ENCODE results near the gene DBF4. TPM values are rescaled to one million over a fixed set of nuclear protein-coding genes. Genes with fewer than 3 reads are reported as not detected.
"Not testable (repeated sequence)": the region's sequence is repeated elsewhere in the genome, so short reads cannot be mapped to it uniquely, and the experiment has no call there.

Gene DBF4
- total RNA-seq, 1 experiment from 2014 or later = 37.5 TPM

DNA sequence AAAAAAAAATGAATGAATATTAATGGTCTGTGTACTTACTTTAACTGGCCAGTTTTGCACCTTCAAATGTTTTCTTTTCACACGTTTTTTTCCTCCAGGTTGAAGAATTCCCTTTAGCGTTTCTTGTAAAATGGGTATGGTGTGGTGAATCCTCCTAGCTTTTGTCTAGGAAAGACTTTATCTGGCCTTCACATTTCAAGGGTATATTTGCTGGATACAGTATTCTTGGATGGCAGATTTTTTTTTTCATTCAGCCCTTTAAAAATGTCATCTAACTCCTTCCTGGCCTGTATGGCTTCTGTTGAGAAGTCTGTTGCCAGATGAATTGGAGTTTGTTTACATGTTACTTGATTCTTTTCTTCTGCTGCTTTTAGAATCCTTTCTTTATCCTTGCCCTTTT is 10.2 kb upstream of the DBF4 start:
- Histone ChIP-seq H3F3A (ENCODE audit: low read length, unreplicated experiment) (no peaks in the 10 kb centered on the region), H3K27ac (ENCODE audit: low read length) (no peak overlapping the region), H3K4me3 (ENCODE audit: low read length) (no peak overlapping the region), H3K79me2 (ENCODE audit: low read length) (peaks cover 12% of the 10 kb centered on the region), H3K9me2 (replicated peaks; ENCODE audit: low read length) (no peaks in the 10 kb centered on the region), H3K36me3 (ENCODE audit: low read depth, low read length) (peaks cover 19% of the 10 kb centered on the region; the same call in 1 of the 2 replicates), H3K4me1 (ENCODE audit: insufficient read depth, low read length) (no peaks in the 10 kb centered on the region), H3K4me2 (ENCODE audit: low read length) (no peak overlapping the region), H3K9ac (ENCODE audit: low read length) (no peak overlapping the region), H3K9me3 (ENCODE audit: low read length) (no peaks in the 10 kb centered on the region), H4K20me1 (ENCODE audit: low read length) (no peaks in the 10 kb centered on the region), H2AFZ (ENCODE audit: low read length) (no peak overlapping the region), H3K27me3 (ENCODE audit: low read length) (no peaks in the 10 kb centered on the region)
- no TSS peak for BruUV-seq (replicated peaks)
- no peak for DNase-seq
- intact Hi-C loops (cut with micrococcal nuclease) = no loop called here
- no peak for ATAC-seq
- POLR2A ChIA-PET (ENCODE audit: unreplicated experiment) = no interaction called here
- CTCF ChIA-PET = no interaction called here
- no peak for TF ChIP-seq EZH2phosphoT487 (IDR thresholded peaks at IDR 0.05; ENCODE audit: borderline replicate concordance, low read length)
- TF ChIP-seq CTCF (conservative IDR thresholded peaks at IDR 0.05; ENCODE audit: low read depth, low read length) = no peak
- TF ChIP-seq EZH2 (IDR thresholded peaks at IDR 0.05; ENCODE audit: low read length, unreplicated experiment) = no peak

GRCh38 chr7:87866533-87866932 is 9.8 kb upstream of the DBF4 start:
- ATAC-seq; H2AFZ ChIP-seq (ENCODE audit: low read length); H3K9ac ChIP-seq (ENCODE audit: low read length); DNase-seq; H3K27ac ChIP-seq (ENCODE audit: low read length); H3K4me3 ChIP-seq (ENCODE audit: low read length); H3K4me2 ChIP-seq (ENCODE audit: low read length); H3K9me2 ChIP-seq (replicated peaks; ENCODE audit: low read length); H3K27me3 ChIP-seq (ENCODE audit: low read length); POLR2A ChIA-PET (ENCODE audit: unreplicated experiment); H3K9me3 ChIP-seq (ENCODE audit: low read length); H3K4me1 ChIP-seq (ENCODE audit: insufficient read depth, low read length); intact Hi-C loops (cut with micrococcal nuclease); CTCF ChIA-PET; H3F3A ChIP-seq (ENCODE audit: low read length, unreplicated experiment); H4K20me1 ChIP-seq (ENCODE audit: low read length); BruUV-seq (replicated peaks): not testable (repeated sequence)
- Histone ChIP-seq H3K79me2 (ENCODE audit: low read length) (peaks cover 16% of the 10 kb centered on the region), H3K36me3 (ENCODE audit: low read depth, low read length) (peaks cover 23% of the 10 kb centered on the region; the same call in 1 of the 2 replicates)

DNA sequence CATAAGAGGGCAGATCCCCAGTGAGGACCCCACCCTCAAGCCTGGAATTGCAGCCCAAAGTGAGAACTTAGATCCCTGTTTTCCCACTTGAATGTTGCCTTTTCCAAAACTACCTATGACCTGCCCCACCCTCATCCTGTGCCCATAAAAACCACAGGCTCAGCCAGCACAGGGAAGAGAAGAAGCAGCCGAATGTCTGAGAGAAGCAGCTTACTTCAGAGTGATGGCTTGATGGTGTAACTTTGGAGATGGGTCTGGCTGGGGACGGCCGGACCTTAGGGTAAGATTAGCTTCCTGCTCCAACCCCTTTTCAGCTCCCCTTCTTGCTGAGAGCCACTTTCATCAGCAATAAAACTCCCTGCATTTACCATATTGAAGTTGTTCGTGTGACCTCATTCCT is 5.8 kb upstream of the DBF4 start:
- DNase-seq = no peak
- H2AFZ ChIP-seq (ENCODE audit: low read length) = no peak overlapping the region
- TF ChIP-seq EZH2 (IDR thresholded peaks at IDR 0.05; ENCODE audit: low read length, unreplicated experiment) = no peak
- TF ChIP-seq CTCF (conservative IDR thresholded peaks at IDR 0.05; ENCODE audit: low read depth, low read length) = no peak
- no peak for TF ChIP-seq EZH2phosphoT487 (IDR thresholded peaks at IDR 0.05; ENCODE audit: borderline replicate concordance, low read length)
- no peaks in the 10 kb centered on the region for H3K9me3 ChIP-seq (ENCODE audit: low read length)
- H3K4me1 ChIP-seq (ENCODE audit: insufficient read depth, low read length) = peaks cover 15% of the 10 kb centered on the region
- peaks cover 55% of the 10 kb centered on the region for H3K79me2 ChIP-seq (ENCODE audit: low read length)
- no peak overlapping the region for H3K27ac ChIP-seq (ENCODE audit: low read length)
- ChIA-PET POLR2A (ENCODE audit: unreplicated experiment) (no interaction called here), CTCF (no interaction called here)
- H4K20me1 ChIP-seq (ENCODE audit: low read length) = no peaks in the 10 kb centered on the region
- no peak for ATAC-seq
- no peaks in the 10 kb centered on the region for H3K9me2 ChIP-seq (replicated peaks; ENCODE audit: low read length)
- no peak overlapping the region for H3K4me3 ChIP-seq (ENCODE audit: low read length)
- H3K27me3 ChIP-seq (ENCODE audit: low read length) = no peaks in the 10 kb centered on the region
- H3K36me3 ChIP-seq (ENCODE audit: low read depth, low read length) = peaks cover 28% of the 10 kb centered on the region; the same call in 1 of the 2 replicates
- no peak overlapping the region for H3K4me2 ChIP-seq (ENCODE audit: low read length)
- no TSS peak for BruUV-seq (replicated peaks)
- no peaks in the 10 kb centered on the region for H3F3A ChIP-seq (ENCODE audit: low read length, unreplicated experiment)
- H3K9ac ChIP-seq (ENCODE audit: low read length) = no peak overlapping the region
- intact Hi-C loops (cut with micrococcal nuclease) = loop anchor here (10.0 kb wide), 1 partner anchor 656 kb away; the partner anchor contains the start of gene TMEM243

Measured in PC-3 (cell line).